Heart right ventricle (tissue), 16 donors: ENCODE measurements around the gene VENTX. TPM values are rescaled to one million over a fixed set of nuclear protein-coding genes. Genes with fewer than 3 reads are reported as not detected.

Source experiments
- ATAC-seq, 8 donors: fragments of 200-7000 bp; cut with Tn5 transposase; one replicate each; pipeline ENCODE4 v1.9.1; 2020; ENCODE audit warnings: mild to moderate bottlenecking in 8 of 8, moderate library complexity in 8 of 8, moderate number of reproducible peaks in 1 of 8
- DNase-seq, 2 donors: peaks; one replicate each; pipeline ENCODE4 v3.0.0-alpha.2; 2020
- H3K27ac ChIP-seq, 10 donors: fragments of 200-600 bp; sonication (generic) in 2 of 10; one replicate each; pipeline versions ENCODE4 v1.5.0 to v1.8.0; 2020 to 2022; ENCODE audit warnings: mild to moderate bottlenecking in 3 of 10
- H3K27me3 ChIP-seq, 7 donors: fragments of 200-600 bp; one replicate each; pipeline ENCODE4 v1.8.0; 2021 to 2022; ENCODE audit warnings: mild to moderate bottlenecking in 2 of 7
- H3K36me3 ChIP-seq, 9 donors: fragments of 200-600 bp; sonication (generic) in 1 of 9; one replicate each; pipeline versions ENCODE4 v1.5.0 to v1.8.0; 2020 to 2022; ENCODE audit warnings: mild to moderate bottlenecking in 2 of 9
- H3K4me1 ChIP-seq, 9 donors: fragments of 200-600 bp; sonication (generic) in 1 of 9; one replicate each; pipeline versions ENCODE4 v1.5.0 to v1.8.0; 2020 to 2022; ENCODE audit warnings: mild to moderate bottlenecking in 4 of 9
- H3K4me3 ChIP-seq, 10 donors: fragments of 200-600 bp; sonication (generic) in 2 of 10; one replicate each; pipeline versions ENCODE4 v1.5.0 to v1.8.0; 2020 to 2022; ENCODE audit warnings: mild to moderate bottlenecking in 7 of 10, moderate library complexity in 2 of 10
- H3K9me3 ChIP-seq, 11 donors: fragments of 200-600 bp in 10 of 11; sonication (generic) in 2 of 11; one replicate each; pipeline versions ENCODE4 v1.5.0 to v1.8.0; 2013 to 2022; ENCODE audit warnings: mild to moderate bottlenecking in 2 of 11, control low read depth in 1 of 11, moderate library complexity in 1 of 11
- WGBS, 2 donors: extraction: QIAGEN DNeasy Blood & Tissue Kit; methylation state at CpG; one replicate each; pipeline ENCODE4 v1.1.7; 2013; ENCODE audit warnings: inconsistent platforms in 1 of 2; 5-methylcytosine and 5-hydroxymethylcytosine counted together
- intact Hi-C, 10 donors: fragments of 100-400 bp; cut with DNase I; formaldehyde crosslinking; loops; one replicate each; pipeline versions ENCODE4 v1.11.1 to v1.14.2; 2022
- polyA plus RNA-seq, 2 donors: library from polyadenylated mRNA; stranded (reverse); fragments of 200-250 nt; gene quantifications; one replicate each; pipeline ENCODE4 v1.2.3, GENCODE V29; 2013
- total RNA-seq, 10 donors: library from RNA; stranded (reverse); fragmentation: NEBNext Ultra II Directional in 3 of 10; extraction: Animal tissue kit (Norgen Biotek cat#: 25700) in 3 of 10; gene quantifications; one replicate each; pipeline versions ENCODE4 v1.2.1 to v1.2.4, GENCODE V29; 2021 to 2023
- TF ChIP-seq, protein P1 (sequence below), 9 donors: fragments of 200-600 bp; sonication (generic) in 2 of 9; IDR thresholded peaks; one replicate each; pipeline versions ENCODE4 v1.5.0 to v1.8.0; 2021 to 2022; ENCODE audit warnings: antibody characterized with exemption in 9 of 9, mild to moderate bottlenecking in 5 of 9, moderate library complexity in 1 of 9
- donor health status: Arrhythmogenic right ventricular cardiomyopathy.
- donor health status: ischemic (EF 13 %, LVEDD 7.1; RV severe dilation, severe dysfunction).
- donor health status: healthy with polysubstance abuse.
- donor health status: DM: no; HTN: yes; CAD: no.
- donor health status: DM: no; HTN: no; CAD: no.
- donor health status: ischemic (EF 25% LVEDD 6.9; RV normal size, moderate dysfunction).
- donor health status: ischemic (EF 25% LVEDD 5.7; RV mildly dilated, moderate dysfunction).
- donor health status: healthy.
- donor health status: DM: yes; HTN: yes; CAD: no.
- donor health status: Ischemic cardiomyopathy.
- donor health status: ischemic (EF 35%, LVEDD 5.7; RV mildly dilated, moderate dysfunction).
- donor health status: nonischemic (EF 11% LVEDD 7.7; RV severe dilation, severe dysfunction).
- donor health status: DM: yes; HTN: yes; CAD: no.
- donor health status: PGD.
- donor health status: ischemic (EF 29% LVEDD 5.4; RV normal size, mild dysfunction).
- donor health status: nonischemic (EF 23%, LVEDD 6.1; RV moderate dilation, normal function).

VENTX gene
- total and polyA plus RNA-seq, 12 donors = 0.19 to 1.5 (median 0.64) TPM; not detected in 1

DNA sequence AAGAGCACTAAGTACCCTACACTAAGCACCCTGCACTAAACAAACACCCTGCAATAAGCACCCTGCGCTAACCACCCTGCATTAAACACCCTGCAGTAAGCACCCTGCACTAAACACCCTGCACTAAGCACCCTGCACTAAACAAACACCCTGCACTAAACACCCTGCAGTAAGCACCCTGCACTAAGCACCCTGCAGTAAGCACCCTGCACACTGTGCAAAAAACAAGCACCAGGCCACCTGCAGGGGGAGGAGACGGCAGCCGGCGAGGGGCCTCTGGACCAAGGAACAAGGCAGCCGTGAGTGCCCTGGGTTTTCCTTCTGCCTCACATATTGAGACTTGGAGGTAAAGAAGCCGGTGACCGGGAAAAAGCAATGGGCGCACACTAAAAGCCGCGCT lies 47.4 kb upstream of the VENTX start:
- Histone ChIP-seq H3K27me3 (peaks cover 0 to 39% (median 22%) of the 10 kb centered on the region in 7 donors), H3K36me3 (no peaks in the 10 kb centered on the region), H3K4me3 (no peak overlapping the region), H3K27ac (no peak overlapping the region), H3K4me1 (no peaks in the 10 kb centered on the region), H3K9me3 (peaks cover 0 to 37% (median 3%) of the 10 kb centered on the region in 11 donors)
- TF ChIP-seq, protein P1, sequence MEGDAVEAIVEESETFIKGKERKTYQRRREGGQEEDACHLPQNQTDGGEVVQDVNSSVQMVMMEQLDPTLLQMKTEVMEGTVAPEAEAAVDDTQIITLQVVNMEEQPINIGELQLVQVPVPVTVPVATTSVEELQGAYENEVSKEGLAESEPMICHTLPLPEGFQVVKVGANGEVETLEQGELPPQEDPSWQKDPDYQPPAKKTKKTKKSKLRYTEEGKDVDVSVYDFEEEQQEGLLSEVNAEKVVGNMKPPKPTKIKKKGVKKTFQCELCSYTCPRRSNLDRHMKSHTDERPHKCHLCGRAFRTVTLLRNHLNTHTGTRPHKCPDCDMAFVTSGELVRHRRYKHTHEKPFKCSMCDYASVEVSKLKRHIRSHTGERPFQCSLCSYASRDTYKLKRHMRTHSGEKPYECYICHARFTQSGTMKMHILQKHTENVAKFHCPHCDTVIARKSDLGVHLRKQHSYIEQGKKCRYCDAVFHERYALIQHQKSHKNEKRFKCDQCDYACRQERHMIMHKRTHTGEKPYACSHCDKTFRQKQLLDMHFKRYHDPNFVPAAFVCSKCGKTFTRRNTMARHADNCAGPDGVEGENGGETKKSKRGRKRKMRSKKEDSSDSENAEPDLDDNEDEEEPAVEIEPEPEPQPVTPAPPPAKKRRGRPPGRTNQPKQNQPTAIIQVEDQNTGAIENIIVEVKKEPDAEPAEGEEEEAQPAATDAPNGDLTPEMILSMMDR (IDR thresholded peaks at IDR 0.05) = no peak
- WGBS, 2 donors = 91 to 96% methylated on average over 10 of the region's 10 CpGs
- no peak for DNase-seq
- no peak for ATAC-seq
- intact Hi-C loops = no loop called here

DNA sequence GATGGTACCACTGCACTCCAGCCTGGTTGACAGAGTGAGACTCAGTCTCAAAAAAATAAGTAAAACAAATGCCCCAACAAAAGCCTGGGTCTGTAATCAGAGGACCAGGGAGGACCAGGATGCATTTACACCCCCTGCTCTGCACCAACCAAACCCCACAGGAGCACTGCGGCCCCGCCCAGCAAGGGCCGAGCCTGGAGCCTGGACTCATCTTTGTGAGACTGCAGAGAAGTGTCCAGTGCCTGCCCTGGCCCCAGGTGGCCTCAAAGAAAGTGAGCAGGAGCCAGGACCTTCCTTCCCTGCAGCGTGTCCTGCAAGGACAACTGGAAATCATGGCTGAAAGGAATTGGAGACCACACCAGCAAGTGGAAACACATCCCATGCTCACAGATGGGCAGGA lies 46.0 kb upstream of the VENTX start:
- no peaks in the 10 kb centered on the region for H3K4me1 ChIP-seq
- intact Hi-C loops = no loop called here
- WGBS, 2 donors = 84 to 90% methylated on average over 4 of the region's 4 CpGs
- ATAC-seq (no peak), DNase-seq (no peak)
- no peak overlapping the region for H3K27ac ChIP-seq
- TF ChIP-seq, protein P1 (IDR thresholded peaks at IDR 0.05) = no peak
- no peaks in the 10 kb centered on the region for H3K36me3 ChIP-seq
- peaks cover 0 to 37% (median 3%) of the 10 kb centered on the region in 11 donors for H3K9me3 ChIP-seq
- peaks cover 0 to 42% (median 15%) of the 10 kb centered on the region in 7 donors for H3K27me3 ChIP-seq
- H3K4me3 ChIP-seq = no peak overlapping the region

DNA sequence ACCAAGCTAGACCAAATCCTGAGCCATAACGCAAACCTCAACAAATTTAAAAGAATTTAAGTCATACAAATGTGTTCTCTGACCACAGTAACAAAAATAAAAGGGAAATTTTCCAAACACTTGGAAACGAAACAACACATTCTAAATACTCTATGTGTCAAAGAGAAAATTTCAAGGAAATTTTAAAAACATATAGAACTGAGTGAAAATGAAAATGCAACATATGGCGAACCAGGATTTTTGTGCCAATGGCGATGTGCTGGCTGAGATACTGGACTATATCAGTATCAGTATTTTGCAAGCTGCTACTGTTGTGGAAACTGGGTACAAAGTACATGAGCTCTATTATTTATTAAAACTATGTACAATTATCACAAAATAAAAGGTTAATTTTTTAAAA lies 43.5 kb upstream of the VENTX start:
- intact Hi-C loops = no loop called here
- H3K9me3 ChIP-seq = peaks cover 0 to 37% (median 3%) of the 10 kb centered on the region in 11 donors
- no peak for DNase-seq
- no peaks in the 10 kb centered on the region for H3K4me1 ChIP-seq
- WGBS, 2 donors = 85 to 87% methylated on average over 4 of the region's 4 CpGs
- no peak overlapping the region for H3K27ac ChIP-seq
- TF ChIP-seq, protein P1 (IDR thresholded peaks at IDR 0.05) = no peak
- ATAC-seq = no peak
- H3K36me3 ChIP-seq = no peaks in the 10 kb centered on the region
- H3K27me3 ChIP-seq = peaks cover 0 to 43% (median 13%) of the 10 kb centered on the region in 7 donors
- H3K4me3 ChIP-seq = no peak overlapping the region

DNA sequence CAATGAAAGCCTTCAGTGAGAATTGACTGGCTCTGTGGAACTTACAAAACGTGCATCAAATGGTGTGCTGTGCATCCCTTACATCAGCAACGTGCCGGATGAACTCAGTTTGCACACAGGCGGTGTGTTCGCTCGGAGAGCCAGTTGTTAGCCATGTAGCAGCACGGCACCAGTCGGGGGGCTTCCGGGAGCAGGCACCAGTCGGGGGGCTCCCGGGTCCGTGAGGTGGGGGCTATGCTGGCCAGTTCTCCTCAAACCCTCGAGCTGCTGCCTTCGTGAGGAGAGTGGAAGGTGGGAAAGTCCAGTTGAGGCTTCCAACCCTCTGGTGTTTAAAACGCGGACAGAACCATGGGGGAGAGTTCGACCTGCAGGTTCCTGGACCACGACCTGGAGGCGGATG lies 42.6 kb upstream of the VENTX start:
- peaks cover 0 to 43% (median 11%) of the 10 kb centered on the region in 7 donors for H3K27me3 ChIP-seq
- intact Hi-C loops = no loop called here
- H3K36me3 ChIP-seq = no peaks in the 10 kb centered on the region
- TF ChIP-seq, protein P1 (IDR thresholded peaks at IDR 0.05) = no peak
- H3K27ac ChIP-seq = no peak overlapping the region
- H3K9me3 ChIP-seq = peaks cover 0 to 37% (median 3%) of the 10 kb centered on the region in 11 donors
- H3K4me3 ChIP-seq = no peak overlapping the region
- ATAC-seq = no peak
- no peak for DNase-seq
- H3K4me1 ChIP-seq = no peaks in the 10 kb centered on the region
- WGBS, 2 donors = 89% methylated on average over 19 of the region's 19 CpGs
